CD4-positive, CD25-positive, alpha-beta regulatory T cell (primary cell): ENCODE measurements around the gene GRK1. TPM values are rescaled to one million over a fixed set of nuclear protein-coding genes. Genes with fewer than 3 reads are reported as not detected.

Experiments
- ATAC-seq, 2 donors: fragments of 150-1000 bp; cut with Tn5 transposase; one replicate each; pipeline ENCODE4 v1.10.0; 2021; ENCODE audit warnings: low read depth in 2 of 2, moderate number of reproducible peaks in 2 of 2, moderate library complexity in 1 of 2
- DNase-seq, 3 donors: peaks; one replicate each; pipeline versions ENCODE4 v3.0.0 to v3.0.0-alpha.2; 2012 to 2022; ENCODE audit warnings: mixed read lengths in 1 of 3
- H3K27ac ChIP-seq: one replicate; pipeline ENCODE4 v1.7.0; 2013; ENCODE audit warnings: mild to moderate bottlenecking, low read length; ENCODE audit not compliant: insufficient read depth, poor library complexity, severe bottlenecking
- H3K27me3 ChIP-seq: one replicate; pipeline ENCODE4 v1.7.0; 2013; ENCODE audit warnings: low read length; ENCODE audit not compliant: control insufficient read depth, insufficient read depth
- H3K36me3 ChIP-seq: one replicate; pipeline ENCODE4 v1.7.0; 2013; ENCODE audit warnings: mild to moderate bottlenecking, low read length, moderate library complexity; ENCODE audit not compliant: control insufficient read depth, insufficient read depth
- H3K4me1 ChIP-seq: 2 replicates; pipeline ENCODE4 v1.7.0; 2013; ENCODE audit warnings: mild to moderate bottlenecking, low read length; ENCODE audit not compliant: insufficient read depth, control insufficient read depth, poor library complexity, severe bottlenecking
- H3K4me3 ChIP-seq: one replicate; pipeline ENCODE4 v1.7.0; 2013; ENCODE audit warnings: low read depth, mild to moderate bottlenecking, low read length, moderate library complexity
- H3K9me3 ChIP-seq, 2 experiments: 1 replicate in 1 of 2; 2 replicates in 1 of 2; pipeline ENCODE4 v1.7.0; 2013; ENCODE audit warnings: low read length in 2 of 2, mild to moderate bottlenecking in 1 of 2, moderate library complexity in 1 of 2; ENCODE audit not compliant: control insufficient read depth in 2 of 2
- H3K27ac Mint-ChIP-seq, 3 donors: one replicate each; pipeline ENCODE4 v1.8.0; 2020 to 2022; ENCODE audit warnings: mild to moderate bottlenecking in 3 of 3, mixed read lengths in 3 of 3, moderate library complexity in 2 of 3
- H3K27me3 Mint-ChIP-seq: one replicate; pipeline ENCODE4 v1.8.0; 2022; ENCODE audit warnings: mild to moderate bottlenecking, mixed read lengths
- H3K36me3 Mint-ChIP-seq: one replicate; pipeline ENCODE4 v1.8.0; 2020; ENCODE audit warnings: mixed read lengths
- H3K4me1 Mint-ChIP-seq, 4 donors: one replicate each; pipeline ENCODE4 v1.8.0; 2020 to 2022; ENCODE audit warnings: mixed read lengths in 4 of 4, mild to moderate bottlenecking in 1 of 4
- H3K4me3 Mint-ChIP-seq, 4 donors: one replicate each; pipeline ENCODE4 v1.8.0; 2020 to 2022; ENCODE audit warnings: mild to moderate bottlenecking in 4 of 4, mixed read lengths in 4 of 4, moderate library complexity in 3 of 4
- H3K9me3 Mint-ChIP-seq, 7 donors: one replicate each; pipeline ENCODE4 v1.8.0; 2020 to 2022; ENCODE audit warnings: mixed read lengths in 7 of 7, mild to moderate bottlenecking in 3 of 7, moderate library complexity in 2 of 7
- polyA plus RNA-seq, 4 donors: library from polyadenylated mRNA; unstranded; fragments of 300-500 nt; fragmentation: Illumina TruSeq; gene quantifications; one replicate each; pipeline ENCODE4 v1.2.3, GENCODE V29; 2021
- total RNA-seq: library from RNA; stranded (reverse); gene quantifications from one replicate; pipeline ENCODE4 v1.2.3, GENCODE V29; 2022

Gene GRK1
- total and polyA plus RNA-seq, 5 donors from 2014 or later = not detected

DNA sequence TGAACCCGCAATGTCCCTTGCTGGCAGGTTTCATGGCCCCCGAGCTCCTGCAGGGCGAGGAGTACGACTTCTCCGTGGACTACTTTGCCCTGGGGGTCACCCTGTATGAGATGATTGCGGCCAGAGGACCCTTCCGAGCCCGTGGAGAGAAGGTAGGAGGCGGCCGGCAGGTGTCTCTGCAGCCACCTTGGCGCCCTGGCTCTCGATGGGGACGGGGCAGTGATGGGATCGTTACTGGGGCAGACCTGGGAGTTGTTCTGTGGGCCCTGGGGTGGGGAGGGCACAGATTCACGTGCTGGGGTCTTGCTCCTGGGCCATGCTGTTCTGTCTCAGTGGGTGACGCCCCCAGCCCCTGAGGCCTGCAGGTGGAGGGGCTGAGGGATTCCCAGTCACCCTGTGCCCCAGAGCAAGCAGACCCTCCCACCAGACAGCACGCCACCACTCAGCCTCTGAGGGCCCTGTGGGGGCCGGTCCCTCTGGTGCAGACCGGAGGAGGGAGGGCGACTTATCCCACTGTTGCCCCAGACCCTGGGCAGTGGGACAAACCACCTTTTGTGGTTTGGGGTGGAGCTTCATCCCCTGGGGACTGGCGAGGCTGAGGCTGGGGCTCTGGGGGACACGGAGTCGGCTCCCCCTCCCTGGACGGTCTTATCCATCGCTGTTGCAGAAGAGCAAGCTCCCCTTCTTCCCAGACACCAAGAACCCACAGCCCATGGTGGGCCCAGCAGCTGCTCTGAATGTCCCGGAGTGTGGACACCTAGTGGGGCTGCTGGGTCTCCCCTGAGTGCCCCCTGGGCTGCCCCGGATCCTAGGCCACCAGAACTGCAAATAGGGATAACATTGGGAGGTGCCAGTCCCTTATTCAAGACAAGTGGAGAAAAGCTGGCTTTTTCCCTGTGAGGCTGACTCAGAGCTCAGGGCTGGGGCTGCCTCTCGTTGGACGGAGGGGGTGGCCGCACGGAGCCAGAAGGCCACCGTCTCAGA lies 64.5 kb downstream of the GRK1 start:
- Mint-ChIP-seq H3K4me1 (peaks cover 0 to 3% (median 0%) of the 10 kb centered on the region in 4 donors), H3K27ac (no peak overlapping the region)
- no peak for DNase-seq

DNA sequence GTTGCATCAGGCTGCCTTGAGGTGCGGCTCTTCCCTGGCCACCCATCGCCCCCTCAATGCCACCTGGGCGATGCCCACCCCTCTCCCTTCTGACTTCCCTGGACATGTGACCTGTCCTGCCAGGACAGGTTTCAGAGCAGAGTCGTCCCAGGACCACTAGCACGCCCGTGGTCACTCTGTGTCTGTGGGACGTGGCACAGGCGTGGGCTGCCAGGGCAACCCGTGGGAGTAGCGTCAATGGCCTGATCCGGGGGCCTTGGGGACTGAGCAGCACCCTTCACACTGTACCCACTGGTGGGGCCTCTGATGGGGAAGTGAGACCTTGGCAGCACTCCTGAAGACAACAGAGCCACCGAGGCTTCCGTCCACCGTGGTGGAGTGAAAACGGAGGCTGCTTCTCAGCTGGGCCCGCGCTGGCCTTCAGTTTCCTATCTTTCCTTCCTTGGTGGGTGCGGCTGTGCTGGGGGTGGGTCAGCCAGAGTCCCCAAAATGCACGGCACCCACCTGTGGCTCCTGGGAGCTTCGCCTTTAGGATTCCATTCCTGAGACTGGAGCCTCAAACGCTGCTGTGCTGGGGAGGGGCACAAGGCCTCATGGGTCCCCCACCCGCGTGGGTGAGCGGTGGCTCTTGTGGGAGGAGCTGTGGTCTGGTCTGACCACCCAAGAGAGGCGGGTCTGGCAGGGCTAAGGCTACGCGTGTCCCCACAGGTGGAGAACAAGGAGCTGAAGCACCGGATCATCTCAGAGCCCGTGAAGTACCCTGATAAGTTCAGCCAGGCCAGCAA lies 65.3 kb downstream of the GRK1 start:
- H3K27me3 ChIP-seq = no peaks in the 10 kb centered on the region
- no peak overlapping the region for H3K4me3 Mint-ChIP-seq

More for the DNA sequence above, 64.5 kb downstream of the GRK1 start:
- Histone ChIP-seq H3K27me3 (no peaks in the 10 kb centered on the region), H3K36me3 (no peaks in the 10 kb centered on the region), H3K4me1 (peaks cover 3% of the 10 kb centered on the region), H3K9me3 (no peaks in the 10 kb centered on the region), H3K4me3 (no peak overlapping the region), H3K27ac (no peak overlapping the region)
- Mint-ChIP-seq H3K4me3 (no peak overlapping the region), H3K27me3 (peaks cover 9% of the 10 kb centered on the region), H3K36me3 (no peaks in the 10 kb centered on the region), H3K9me3 (peaks cover 0 to 3% (median 0%) of the 10 kb centered on the region in 7 donors)
- ATAC-seq = no peak

GRCh38 chr13:113732961-113733950 lies 66.2 kb downstream of the GRK1 start:
- Mint-ChIP-seq H3K9me3 (peaks cover 0 to 3% (median 0%) of the 10 kb centered on the region in 7 donors), H3K27ac (peak overlapping the region in 1 of 3 donors; percentile 71), H3K36me3 (no peaks in the 10 kb centered on the region), H3K4me3 (no peak overlapping the region), H3K27me3 (peaks cover 9% of the 10 kb centered on the region), H3K4me1 (peaks cover 0 to 3% (median 0%) of the 10 kb centered on the region in 4 donors)
- Histone ChIP-seq H3K36me3 (no peaks in the 10 kb centered on the region), H3K27ac (no peak overlapping the region), H3K27me3 (no peaks in the 10 kb centered on the region), H3K9me3 (no peaks in the 10 kb centered on the region), H3K4me3 (no peak overlapping the region), H3K4me1 (no peaks in the 10 kb centered on the region)
- DNase-seq (no peak), ATAC-seq (no peak)

More for the DNA sequence above, 65.3 kb downstream of the GRK1 start:
- H3K27ac ChIP-seq = no peak overlapping the region
- no peak overlapping the region for H3K4me3 ChIP-seq
- peaks cover 0 to 3% (median 0%) of the 10 kb centered on the region in 7 donors for H3K9me3 Mint-ChIP-seq
- H3K36me3 Mint-ChIP-seq = no peaks in the 10 kb centered on the region
- no peaks in the 10 kb centered on the region for H3K36me3 ChIP-seq
- H3K27ac Mint-ChIP-seq = no peak overlapping the region
- H3K9me3 ChIP-seq = no peaks in the 10 kb centered on the region
- peaks cover 9% of the 10 kb centered on the region for H3K27me3 Mint-ChIP-seq
- peaks cover 0 to 3% (median 0%) of the 10 kb centered on the region in 4 donors for H3K4me1 Mint-ChIP-seq
- no peaks in the 10 kb centered on the region for H3K4me1 ChIP-seq
- DNase-seq (no peak), ATAC-seq (no peak)

DNA sequence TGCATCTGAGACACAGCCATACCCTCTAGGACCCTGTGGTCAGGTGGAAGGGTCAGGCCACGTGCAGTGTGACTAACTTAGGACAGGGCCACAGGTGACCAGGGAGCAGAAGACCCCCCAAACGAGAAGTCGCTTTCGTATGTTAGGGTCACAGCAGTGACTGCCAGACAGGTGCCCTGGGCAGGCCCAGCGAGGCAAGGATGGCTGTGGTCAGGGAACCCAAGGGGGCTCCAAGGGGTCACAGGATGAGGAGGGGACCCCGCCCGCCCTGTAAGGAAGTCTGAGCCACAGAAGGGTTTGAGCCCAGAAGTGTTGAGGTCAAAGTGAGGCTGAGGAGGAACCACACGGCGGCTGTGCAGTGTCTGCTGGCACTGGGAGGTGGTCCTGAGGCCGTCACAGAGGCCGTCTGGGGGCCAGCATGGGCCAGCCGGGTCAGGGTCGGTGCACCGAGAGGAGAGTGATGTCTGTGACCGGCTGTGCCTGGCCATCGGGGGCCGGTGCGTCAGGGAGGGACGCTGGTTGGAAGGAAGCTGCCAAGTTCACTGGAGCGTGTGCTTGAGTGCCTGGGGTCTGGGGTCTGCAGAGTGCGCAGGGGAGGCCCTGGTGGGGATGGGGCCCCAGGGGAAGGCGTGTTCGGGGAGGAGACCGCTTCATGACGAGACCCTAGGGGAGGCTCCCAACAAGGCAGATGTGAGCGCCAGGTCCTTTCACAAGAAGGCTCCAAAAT lies 67.2 kb downstream of the GRK1 start:
- Mint-ChIP-seq H3K4me3 (no peak overlapping the region), H3K27ac (no peak overlapping the region), H3K27me3 (no peaks in the 10 kb centered on the region), H3K4me1 (no peaks in the 10 kb centered on the region), H3K9me3 (peaks cover 0 to 2% (median 0%) of the 10 kb centered on the region in 7 donors), H3K36me3 (no peaks in the 10 kb centered on the region)
- no peak overlapping the region for H3K27ac ChIP-seq
- H3K4me1 ChIP-seq = no peaks in the 10 kb centered on the region
- no peaks in the 10 kb centered on the region for H3K27me3 ChIP-seq
- H3K36me3 ChIP-seq = no peaks in the 10 kb centered on the region
- H3K9me3 ChIP-seq = no peaks in the 10 kb centered on the region
- ATAC-seq = no peak
- DNase-seq = no peak
- H3K4me3 ChIP-seq = no peak overlapping the region

GRCh38 chr13:113734826-113735125 lies 67.8 kb downstream of the GRK1 start:
- H3K36me3 ChIP-seq = no peaks in the 10 kb centered on the region
- DNase-seq (no peak), ATAC-seq (no peak)
- no peaks in the 10 kb centered on the region for H3K4me1 ChIP-seq
- Mint-ChIP-seq H3K27ac (no peak overlapping the region), H3K4me3 (no peak overlapping the region), H3K9me3 (peaks cover 0 to 2% (median 0%) of the 10 kb centered on the region in 7 donors), H3K27me3 (no peaks in the 10 kb centered on the region), H3K4me1 (no peaks in the 10 kb centered on the region), H3K36me3 (no peaks in the 10 kb centered on the region)
- H3K27ac ChIP-seq = no peak overlapping the region
- H3K9me3 ChIP-seq = no peaks in the 10 kb centered on the region
- no peaks in the 10 kb centered on the region for H3K27me3 ChIP-seq
- no peak overlapping the region for H3K4me3 ChIP-seq

GRCh38 chr13:113735194-113735593 lies 68.2 kb downstream of the GRK1 start:
- Mint-ChIP-seq H3K4me3 (no peak overlapping the region), H3K9me3 (peaks cover 0 to 2% (median 0%) of the 10 kb centered on the region in 7 donors)
- DNase-seq = no peak

More at GRCh38 chr13:113735194-113735593, 68.2 kb downstream of the GRK1 start:
- Histone ChIP-seq H3K4me3 (no peak overlapping the region), H3K27ac (no peak overlapping the region), H3K9me3 (no peaks in the 10 kb centered on the region), H3K36me3 (no peaks in the 10 kb centered on the region), H3K27me3 (no peaks in the 10 kb centered on the region), H3K4me1 (no peaks in the 10 kb centered on the region)
- Mint-ChIP-seq H3K27me3 (no peaks in the 10 kb centered on the region), H3K36me3 (no peaks in the 10 kb centered on the region), H3K4me1 (no peaks in the 10 kb centered on the region), H3K27ac (no peak overlapping the region)
- ATAC-seq = no peak
